AG04449 (cell line): ENCODE data around the gene OSBPL3.

ENCODE experiments used
- CTCF ChIA-PET: fragments of 350-600 bp; formaldehyde crosslinking; extraction: SDS; loops from one replicate; lab custom pipeline; 2021; ENCODE audit warnings: antibody characterized with exemption; lab: Yijun Ruan, JAX
- POLR2A ChIA-PET: fragments of 400-600, 350-600 bp; formaldehyde crosslinking; extraction: SDS; loops from one replicate; lab custom pipeline; 2020; ENCODE audit warnings: antibody characterized with exemption, inconsistent platforms; lab: Yijun Ruan, JAX
- DNase-seq: peaks from one replicate; pipeline ENCODE4 v3.0.0-alpha.2; 2010; ENCODE audit warnings: low read depth, low spot score
- H3K4me3 ChIP-seq: 2 replicates; pipeline ENCODE4 v1.5.1; 2011; ENCODE audit warnings: low read depth, mild to moderate bottlenecking, control low read depth, low read length
- CTCF ChIP-seq: IDR thresholded peaks from one replicate; pipeline ENCODE4 v1.5.1; 2011; ENCODE audit warnings: mild to moderate bottlenecking, moderate library complexity, low read length, control low read depth, inconsistent platforms; ENCODE audit not compliant: insufficient read depth; ENCODE audit errors: missing control alignments

Gene OSBPL3

GRCh38 chr7:24948739-24949138, 31.2 kb downstream of the OSBPL3 start:
- CTCF ChIA-PET: interaction anchor here (1.0 to 1.4 kb wide), 5 partner anchors 10 to 150 kb away, joined by 3 to 5 read pairs (median 3); no protein-coding TSS in a partner anchor
- POLR2A ChIA-PET: no interaction called here
- H3K4me3 ChIP-seq: no peak overlapping the region
- DNase-seq: no peak
- TF ChIP-seq CTCF: no peak

GRCh38 chr7:24946467-24946866, 33.5 kb downstream of the OSBPL3 start:
- TF ChIP-seq CTCF: no peak
- no peak for DNase-seq
- ChIA-PET POLR2A (no interaction called here), CTCF (interaction anchor here (1.8 kb wide), 2 partner anchors 13 to 147 kb away, joined by 4 to 5 read pairs; no protein-coding TSS in a partner anchor)
- H3K4me3 ChIP-seq: no peak overlapping the region

GRCh38 chr7:24945899-24946298, 34.1 kb downstream of the OSBPL3 start:
- ChIA-PET CTCF (interaction anchor here (1.1 to 1.8 kb wide), 3 partner anchors 10 to 153 kb away, joined by 3 to 5 read pairs (median 5); no protein-coding TSS in a partner anchor), POLR2A (no interaction called here)
- DNase-seq: no peak
- TF ChIP-seq CTCF: no peak
- H3K4me3 ChIP-seq: no peak overlapping the region

GRCh38 chr7:24943096-24943948, 36.7 kb downstream of the OSBPL3 start:
- TF ChIP-seq CTCF: no peak
- H3K4me3 ChIP-seq: no peak overlapping the region
- ChIA-PET CTCF (no interaction called here), POLR2A (no interaction called here)
- DNase-seq: no peak

- ChIA-PET CTCF (interaction anchor here (0.6 to 1.3 kb wide), 3 partner anchors 10 to 130 kb away, joined by 3 to 4 read pairs (median 3); no protein-coding TSS in a partner anchor), POLR2A (no interaction called here)
- TF ChIP-seq CTCF: no peak
- H3K4me3 ChIP-seq: no peak overlapping the region
- no peak for DNase-seq
These were observed 37.8 kb downstream of the OSBPL3 start for GRCh38 chr7:24942226-24942625.

GRCh38 chr7:24939416-24939815, 40.6 kb downstream of the OSBPL3 start:
- ChIA-PET CTCF (no interaction called here), POLR2A (no interaction called here)
- no peak for TF ChIP-seq CTCF
- DNase-seq: no peak
- no peak overlapping the region for H3K4me3 ChIP-seq
